ENCODE data around the gene SLC22A2.
"Not testable (repeated sequence)": the region's sequence is repeated elsewhere in the genome, so short reads cannot be mapped to it uniquely, and the experiment has no call there.

The SLC22A2 gene

GRCh38 chr6:160258346-160259142 is at the start of gene SLC22A2:
TSS of gene SLC22A2 (minus strand) at chr6:160258821. CDS start at chr6:160258757, 64 bp downstream.
- no peak within 1 kb of the TSS for H3K4me3 Mint-ChIP-seq
- no peaks in the 10 kb centered on the region for H3K4me1 Mint-ChIP-seq (ENCODE audit: low read depth)
- H3K9me3 Mint-ChIP-seq (ENCODE audit: low read depth): no peaks in the 10 kb centered on the region
- H3K27ac Mint-ChIP-seq: no peak within 1 kb of the TSS
- H3K36me3 Mint-ChIP-seq: no peaks in the 10 kb centered on the region
- H3K27me3 Mint-ChIP-seq: peaks cover 7% of the 10 kb centered on the region

- no peaks in the 10 kb centered on the region for H3K4me1 Mint-ChIP-seq (ENCODE audit: low read depth)
- peaks cover 13% of the 10 kb centered on the region for H3K9me3 Mint-ChIP-seq (ENCODE audit: low read depth)
- H3K36me3 Mint-ChIP-seq: peaks cover 4% of the 10 kb centered on the region
- H3K27ac Mint-ChIP-seq: no peak overlapping the region
- no peak overlapping the region for H3K4me3 Mint-ChIP-seq
- H3K27me3 Mint-ChIP-seq: peaks cover 9% of the 10 kb centered on the region
Observed at GRCh38 chr6:160305926-160306713, 47.5 kb upstream of the SLC22A2 start.

- Mint-ChIP-seq H3K36me3 (no peaks in the 10 kb centered on the region), H3K27me3 (peaks cover 9% of the 10 kb centered on the region), H3K4me1 (ENCODE audit: low read depth) (no peaks in the 10 kb centered on the region), H3K9me3 (ENCODE audit: low read depth) (peaks cover under 1% of the 10 kb centered on the region), H3K4me3 (no peak overlapping the region), H3K27ac (no peak overlapping the region)
Observed at GRCh38 chr6:160303806-160304205, 45.2 kb upstream of the SLC22A2 start.

GRCh38 chr6:160302431-160303082 is 43.9 kb upstream of the SLC22A2 start:
- not testable (repeated sequence) for H3K36me3 Mint-ChIP-seq, H3K27ac Mint-ChIP-seq

GRCh38 chr6:160301339-160301738 is 42.7 kb upstream of the SLC22A2 start:
- Mint-ChIP-seq H3K4me3 (no peak overlapping the region), H3K36me3 (no peaks in the 10 kb centered on the region)

More at GRCh38 chr6:160302431-160303082, 43.9 kb upstream of the SLC22A2 start:
- H3K4me3 Mint-ChIP-seq; H3K9me3 Mint-ChIP-seq (ENCODE audit: low read depth); H3K4me1 Mint-ChIP-seq (ENCODE audit: low read depth); H3K27me3 Mint-ChIP-seq: not testable (repeated sequence)

GRCh38 chr6:160300076-160300695 is 41.6 kb upstream of the SLC22A2 start:
- Mint-ChIP-seq H3K36me3 (no peaks in the 10 kb centered on the region), H3K27ac (no peak overlapping the region), H3K4me3 (no peak overlapping the region), H3K27me3 (peaks cover 7% of the 10 kb centered on the region), H3K9me3 (ENCODE audit: low read depth) (no peaks in the 10 kb centered on the region), H3K4me1 (ENCODE audit: low read depth) (no peaks in the 10 kb centered on the region)

More at GRCh38 chr6:160301339-160301738, 42.7 kb upstream of the SLC22A2 start:
- Mint-ChIP-seq H3K9me3 (ENCODE audit: low read depth) (no peaks in the 10 kb centered on the region), H3K4me1 (ENCODE audit: low read depth) (no peaks in the 10 kb centered on the region), H3K27me3 (peaks cover 7% of the 10 kb centered on the region), H3K27ac (no peak overlapping the region)

GRCh38 chr6:160299559-160299958 is 40.9 kb upstream of the SLC22A2 start:
- Mint-ChIP-seq H3K36me3 (no peaks in the 10 kb centered on the region), H3K27ac (no peak overlapping the region), H3K4me3 (no peak overlapping the region), H3K4me1 (ENCODE audit: low read depth) (no peaks in the 10 kb centered on the region), H3K27me3 (peaks cover 4% of the 10 kb centered on the region), H3K9me3 (ENCODE audit: low read depth) (no peaks in the 10 kb centered on the region)

- H3K27me3 Mint-ChIP-seq: no peaks in the 10 kb centered on the region
- H3K4me3 Mint-ChIP-seq: no peak overlapping the region
- H3K4me1 Mint-ChIP-seq (ENCODE audit: low read depth): no peaks in the 10 kb centered on the region
- no peak overlapping the region for H3K27ac Mint-ChIP-seq
- no peaks in the 10 kb centered on the region for H3K36me3 Mint-ChIP-seq
- no peaks in the 10 kb centered on the region for H3K9me3 Mint-ChIP-seq (ENCODE audit: low read depth)
Observed at GRCh38 chr6:160298121-160298520, 39.5 kb upstream of the SLC22A2 start.

GRCh38 chr6:160297310-160297709 is 38.7 kb upstream of the SLC22A2 start:
- H3K4me1 Mint-ChIP-seq (ENCODE audit: low read depth): no peaks in the 10 kb centered on the region
- no peak overlapping the region for H3K27ac Mint-ChIP-seq
- H3K4me3 Mint-ChIP-seq: no peak overlapping the region
- no peaks in the 10 kb centered on the region for H3K9me3 Mint-ChIP-seq (ENCODE audit: low read depth)
- no peaks in the 10 kb centered on the region for H3K36me3 Mint-ChIP-seq
- no peaks in the 10 kb centered on the region for H3K27me3 Mint-ChIP-seq

GRCh38 chr6:160293844-160294243 is 35.2 kb upstream of the SLC22A2 start:
- H3K9me3 Mint-ChIP-seq (ENCODE audit: low read depth): no peaks in the 10 kb centered on the region
- no peaks in the 10 kb centered on the region for H3K36me3 Mint-ChIP-seq
- no peak overlapping the region for H3K27ac Mint-ChIP-seq
- no peak overlapping the region for H3K4me3 Mint-ChIP-seq
- H3K4me1 Mint-ChIP-seq (ENCODE audit: low read depth): no peaks in the 10 kb centered on the region
- peaks cover 4% of the 10 kb centered on the region for H3K27me3 Mint-ChIP-seq

GRCh38 chr6:160285541-160286105 is 27.0 kb upstream of the SLC22A2 start:
- no peaks in the 10 kb centered on the region for H3K36me3 Mint-ChIP-seq
- no peaks in the 10 kb centered on the region for H3K9me3 Mint-ChIP-seq (ENCODE audit: low read depth)
- no peaks in the 10 kb centered on the region for H3K4me1 Mint-ChIP-seq (ENCODE audit: low read depth)
- H3K4me3 Mint-ChIP-seq: no peak overlapping the region
- H3K27me3 Mint-ChIP-seq: peaks cover 23% of the 10 kb centered on the region
- H3K27ac Mint-ChIP-seq: no peak overlapping the region

- H3K36me3 Mint-ChIP-seq: no peaks in the 10 kb centered on the region
- no peak overlapping the region for H3K27ac Mint-ChIP-seq
- peaks cover 23% of the 10 kb centered on the region for H3K27me3 Mint-ChIP-seq
- no peaks in the 10 kb centered on the region for H3K9me3 Mint-ChIP-seq (ENCODE audit: low read depth)
- no peak overlapping the region for H3K4me3 Mint-ChIP-seq
- no peaks in the 10 kb centered on the region for H3K4me1 Mint-ChIP-seq (ENCODE audit: low read depth)
Observed at GRCh38 chr6:160284575-160284974, 26.0 kb upstream of the SLC22A2 start.

GRCh38 chr6:160282444-160282843 is 23.8 kb upstream of the SLC22A2 start:
- Mint-ChIP-seq H3K27me3 (peaks cover 18% of the 10 kb centered on the region), H3K9me3 (ENCODE audit: low read depth) (no peaks in the 10 kb centered on the region), H3K4me3 (no peak overlapping the region), H3K36me3 (no peaks in the 10 kb centered on the region), H3K4me1 (ENCODE audit: low read depth) (no peaks in the 10 kb centered on the region), H3K27ac (no peak overlapping the region)

GRCh38 chr6:160279850-160280249 is 21.2 kb upstream of the SLC22A2 start:
- H3K36me3 Mint-ChIP-seq: no peaks in the 10 kb centered on the region
- no peak overlapping the region for H3K4me3 Mint-ChIP-seq
- H3K27ac Mint-ChIP-seq: no peak overlapping the region
- H3K27me3 Mint-ChIP-seq: peaks cover 7% of the 10 kb centered on the region
- no peaks in the 10 kb centered on the region for H3K4me1 Mint-ChIP-seq (ENCODE audit: low read depth)
- no peaks in the 10 kb centered on the region for H3K9me3 Mint-ChIP-seq (ENCODE audit: low read depth)

Data from activated naive CD8-positive, alpha-beta T cell (primary cell).